Peyer's patch (tissue), 4 donors: ENCODE data around the gene NKIRAS2. TPM values are rescaled to one million over a fixed set of nuclear protein-coding genes. Genes with fewer than 3 reads are reported as not detected.

Experiments
- DNase-seq, 3 donors: peaks; one replicate each; pipeline ENCODE4 v3.0.0-alpha.2; 2017 to 2019
- H3K27ac ChIP-seq, 4 donors: fragments of 200-600 bp; sonication (generic); one replicate each; pipeline ENCODE4 v1.5.1; 2016 to 2019
- H3K27me3 ChIP-seq, 2 donors: fragments of 200-600 bp; sonication (generic); one replicate each; pipeline ENCODE4 v1.5.1; 2019
- H3K36me3 ChIP-seq, 3 donors: fragments of 200-600 bp; sonication (generic); one replicate each; pipeline ENCODE4 v1.5.1; 2016 to 2019
- H3K4me1 ChIP-seq, 4 donors: fragments of 200-600 bp; sonication (generic); one replicate each; pipeline ENCODE4 v1.5.1; 2016 to 2019
- H3K4me3 ChIP-seq, 4 donors: fragments of 200-600 bp; sonication (generic); 1 replicate in 3 of 4; 2 replicates in 1 of 4; pipeline ENCODE4 v1.5.1; 2016 to 2019; ENCODE audit warnings: mild to moderate bottlenecking in 1 of 4
- H3K9me3 ChIP-seq, 4 donors: fragments of 200-600 bp; sonication (generic); one replicate each; pipeline ENCODE4 v1.5.1; 2016 to 2019; ENCODE audit warnings: mild to moderate bottlenecking in 1 of 4
- CTCF ChIP-seq, 6 experiments: fragments of 450-650 bp in 4 of 6; fragments of 200-600 bp in 2 of 6; sonication (generic) in 1 of 6; IDR thresholded peaks; one replicate each; pipeline ENCODE4 v1.5.1; 2017 to 2019; ENCODE audit warnings: antibody characterized with exemption in 6 of 6, mild to moderate bottlenecking in 3 of 6, moderate library complexity in 1 of 6
- POLR2A ChIP-seq, 2 donors: fragments of 450-650 bp; IDR thresholded peaks; one replicate each; pipeline ENCODE4 v1.5.1; 2017; ENCODE audit warnings: antibody characterized with exemption in 2 of 2, mild to moderate bottlenecking in 2 of 2, moderate library complexity in 2 of 2
- total RNA-seq, 4 donors: library from RNA; depleted of rRNA; stranded (reverse); fragments of >200 nt; gene quantifications; one replicate each; pipeline ENCODE4 v1.1.0, GENCODE V29; 2016

NKIRAS2 gene
- total RNA-seq, 4 donors from 2014 or later, result 22.1 to 38.1 (median 31.1) TPM

DNA sequence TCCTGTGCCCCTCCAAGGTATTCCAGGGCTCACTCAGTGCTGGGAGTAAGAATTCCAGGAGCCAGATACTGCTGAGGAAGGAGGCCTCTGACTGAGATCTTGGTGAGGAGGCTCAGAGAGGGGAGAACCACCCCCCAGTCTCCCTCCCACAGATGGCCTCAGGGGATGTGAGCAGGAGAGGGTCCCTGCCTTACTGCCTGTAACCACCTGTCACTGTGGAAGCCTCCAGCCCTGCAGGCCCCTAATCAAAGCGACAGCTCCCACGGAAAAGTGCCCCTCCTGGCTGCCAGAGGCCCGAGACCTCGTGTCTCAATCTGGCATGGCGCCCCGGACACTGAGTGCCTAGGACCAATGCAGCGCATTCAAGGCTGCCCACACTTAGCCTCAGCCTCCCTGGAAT, 38.2 kb downstream of the NKIRAS2 start:
- no peak overlapping the region for H3K4me3 ChIP-seq
- H3K27ac ChIP-seq, result no peak overlapping the region
- no peaks in the 10 kb centered on the region for H3K27me3 ChIP-seq
- TF ChIP-seq POLR2A (IDR thresholded peaks at IDR 0.05) (no peak), CTCF (IDR thresholded peaks at IDR 0.05) (no peak)
- no peak for DNase-seq
- H3K9me3 ChIP-seq, result peaks cover 0 to 5% (median 0%) of the 10 kb centered on the region in 4 donors
- no peaks in the 10 kb centered on the region for H3K36me3 ChIP-seq
- no peaks in the 10 kb centered on the region for H3K4me1 ChIP-seq

- peaks cover 0 to 5% (median 0%) of the 10 kb centered on the region in 4 donors for H3K9me3 ChIP-seq
- no peak overlapping the region for H3K27ac ChIP-seq
- no peaks in the 10 kb centered on the region for H3K4me1 ChIP-seq
- H3K27me3 ChIP-seq, result no peaks in the 10 kb centered on the region
- H3K36me3 ChIP-seq, result no peaks in the 10 kb centered on the region
- no peak overlapping the region for H3K4me3 ChIP-seq
- no peak for TF ChIP-seq POLR2A (IDR thresholded peaks at IDR 0.05)
- no peak for TF ChIP-seq CTCF (IDR thresholded peaks at IDR 0.05)
- no peak for DNase-seq
These were observed 39.9 kb downstream of the NKIRAS2 start for GRCh38 chr17:42059815-42060214.

GRCh38 chr17:42060231-42060630, 40.3 kb downstream of the NKIRAS2 start:
- no peak for DNase-seq
- no peak overlapping the region for H3K4me3 ChIP-seq
- H3K27me3 ChIP-seq, result no peaks in the 10 kb centered on the region
- TF ChIP-seq CTCF (IDR thresholded peaks at IDR 0.05), result no peak
- H3K9me3 ChIP-seq, result peaks cover 0 to 5% (median 0%) of the 10 kb centered on the region in 4 donors
- H3K4me1 ChIP-seq, result no peaks in the 10 kb centered on the region
- no peaks in the 10 kb centered on the region for H3K36me3 ChIP-seq
- H3K27ac ChIP-seq, result no peak overlapping the region

DNA sequence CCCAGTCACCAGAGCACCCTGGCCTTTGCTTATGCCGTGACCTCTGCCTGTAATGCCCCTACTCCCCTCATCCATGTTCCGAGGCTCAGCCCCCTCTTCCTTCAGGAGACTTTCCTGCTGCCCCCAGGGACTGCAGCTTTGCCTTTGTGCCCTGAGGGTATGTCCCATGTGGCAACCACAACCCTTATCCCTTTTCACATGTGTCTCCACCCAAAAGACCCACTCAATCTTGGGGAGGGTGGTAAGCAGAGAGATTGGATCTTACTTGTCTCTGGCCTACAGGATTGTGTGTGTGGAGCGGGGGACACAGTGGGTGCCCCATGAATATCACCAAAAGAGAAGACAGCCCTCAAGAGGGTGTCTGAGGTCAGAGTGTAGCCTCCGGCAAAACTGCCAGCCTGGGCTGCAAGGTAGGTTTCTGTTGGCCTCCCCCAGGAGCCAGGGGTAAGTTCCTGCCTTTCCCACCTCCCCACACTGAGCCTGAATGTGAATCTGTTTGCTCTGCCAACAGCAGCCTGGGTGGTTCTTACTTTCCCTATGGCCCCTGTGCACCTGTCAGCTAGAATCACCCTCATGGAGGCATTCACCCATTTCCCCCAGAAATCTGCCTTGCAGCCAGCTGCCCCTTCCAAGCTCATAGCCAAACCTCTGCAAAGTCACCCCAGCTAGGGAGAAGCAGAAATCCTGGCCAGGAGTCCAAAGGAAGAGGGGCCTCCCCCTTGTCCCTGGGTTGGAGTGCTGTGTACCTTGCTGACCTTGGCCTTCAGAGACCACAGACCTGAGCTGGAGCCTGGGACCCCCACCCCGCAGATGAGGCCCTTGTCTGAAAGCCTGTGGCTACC, 42.0 kb downstream of the NKIRAS2 start:
- Histone ChIP-seq H3K36me3 (no peaks in the 10 kb centered on the region), H3K9me3 (no peaks in the 10 kb centered on the region), H3K27me3 (no peaks in the 10 kb centered on the region), H3K4me1 (no peaks in the 10 kb centered on the region), H3K27ac (no peak overlapping the region), H3K4me3 (no peak overlapping the region)
- TF ChIP-seq POLR2A (IDR thresholded peaks at IDR 0.05), result no peak
- no peak for TF ChIP-seq CTCF (IDR thresholded peaks at IDR 0.05)
- DNase-seq, result no peak

GRCh38 chr17:42062681-42063080, 42.8 kb downstream of the NKIRAS2 start:
- H3K36me3 ChIP-seq, result no peaks in the 10 kb centered on the region
- no peaks in the 10 kb centered on the region for H3K27me3 ChIP-seq
- no peak overlapping the region for H3K27ac ChIP-seq
- DNase-seq, result no peak
- no peaks in the 10 kb centered on the region for H3K9me3 ChIP-seq
- TF ChIP-seq CTCF (IDR thresholded peaks at IDR 0.05) (no peak), POLR2A (IDR thresholded peaks at IDR 0.05) (no peak)
- H3K4me1 ChIP-seq, result no peaks in the 10 kb centered on the region
- no peak overlapping the region for H3K4me3 ChIP-seq
